ENCODE data around the gene MINAR1.

Gene MINAR1

DNA sequence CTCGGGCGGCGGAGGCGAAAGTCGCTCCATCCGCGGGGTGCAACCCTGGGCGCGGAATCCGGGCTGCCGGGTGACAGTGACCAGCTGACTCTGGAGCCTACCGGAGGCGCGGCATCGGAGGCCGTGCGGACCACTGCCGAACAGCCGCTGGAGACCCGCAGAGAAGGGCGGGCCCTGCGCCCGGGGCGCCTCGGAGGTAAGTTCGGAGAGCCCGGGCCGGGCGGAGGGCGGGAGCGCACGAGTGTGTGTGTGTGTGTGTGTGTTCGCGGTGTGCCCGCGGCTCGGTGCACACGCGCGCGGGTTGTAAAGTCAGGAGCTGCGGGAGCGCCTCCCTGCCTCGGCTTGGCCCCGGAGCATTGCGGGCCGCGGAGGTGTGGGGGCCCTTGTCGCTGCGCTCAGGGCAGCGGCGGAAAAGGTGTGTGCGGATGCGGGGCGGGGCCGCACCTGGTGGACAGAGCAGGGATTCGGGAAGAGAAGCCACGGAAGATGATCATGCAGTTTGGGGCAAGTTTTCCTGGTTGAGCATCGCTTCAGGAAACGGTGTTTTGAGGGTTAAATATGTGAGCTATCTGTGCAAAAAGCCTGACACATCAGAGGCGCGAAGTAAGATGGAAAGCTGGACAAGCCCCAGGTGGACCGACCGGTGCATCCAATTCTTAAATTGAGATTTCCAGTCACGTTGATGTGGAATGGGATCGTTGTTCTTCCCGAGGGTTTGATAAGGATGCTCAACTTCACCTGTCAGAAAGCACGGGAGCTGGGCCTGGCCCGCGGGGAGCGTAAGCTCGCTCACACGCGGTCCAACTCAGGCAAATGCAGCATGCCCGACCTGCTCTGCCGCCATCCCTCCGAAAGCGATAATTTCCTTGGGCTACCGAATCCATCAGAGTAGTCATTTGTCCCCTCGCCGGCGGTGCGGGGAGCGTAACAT, 474 bp downstream of the MINAR1 start:
- DNase-seq (ENCODE audit: low read depth) = peak; percentile 8

DNA sequence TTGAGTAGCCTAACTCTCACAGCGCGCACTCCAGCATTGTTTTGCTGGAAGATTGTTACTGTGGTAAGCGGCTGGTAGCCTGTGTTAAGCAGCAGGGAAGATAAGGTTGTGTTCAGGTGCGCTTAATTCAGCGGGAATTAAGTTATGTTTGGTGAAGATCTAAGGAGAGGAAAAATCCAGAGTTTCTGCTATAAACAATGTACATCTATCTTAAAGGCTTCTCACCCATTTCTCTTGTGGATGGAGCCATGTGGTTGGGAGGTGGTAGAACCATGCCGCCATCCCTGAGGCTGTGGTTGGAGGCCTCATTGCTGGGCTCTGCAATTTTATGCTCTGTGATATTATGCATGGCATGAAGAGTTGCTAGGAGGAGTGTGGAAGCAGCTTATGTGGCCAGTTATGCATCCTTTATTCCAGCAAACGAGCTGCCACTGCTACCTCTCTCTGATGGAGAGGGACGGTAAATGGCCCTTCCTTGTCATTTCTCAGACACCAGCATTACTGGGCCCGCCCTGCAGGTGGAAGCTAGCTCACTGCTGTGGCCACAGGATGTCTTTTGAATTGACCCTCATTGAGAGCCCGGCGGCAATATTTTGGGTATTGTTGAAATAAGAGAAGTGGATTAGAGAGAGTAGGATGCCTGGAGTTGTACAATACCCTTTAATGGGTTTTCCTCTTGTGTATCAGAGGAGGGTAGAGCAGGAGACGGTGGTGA, 1.3 kb downstream of the MINAR1 start:
- DNase-seq (ENCODE audit: low read depth) = no peak

DNA sequence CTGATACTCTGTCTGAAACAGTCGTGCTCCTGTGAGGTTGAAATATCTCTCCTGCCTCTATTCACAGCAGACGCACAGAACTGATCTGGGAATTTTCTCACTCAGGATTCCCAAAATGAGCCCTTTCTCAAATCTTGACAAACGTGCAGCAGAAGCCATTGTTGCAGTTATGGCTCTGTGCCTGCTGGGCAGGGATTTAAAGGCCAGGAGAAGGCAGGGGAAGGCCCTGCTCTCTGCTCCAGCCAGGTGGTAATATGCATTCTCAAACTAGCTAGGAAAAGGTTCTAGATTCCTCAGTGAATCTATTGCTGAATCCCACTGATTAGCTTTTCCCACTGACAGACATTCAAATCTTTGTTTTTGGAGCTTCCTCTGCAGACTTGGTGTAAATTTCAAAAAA, 2.2 kb downstream of the MINAR1 start:
- no peak for DNase-seq (ENCODE audit: low read depth)

DNA sequence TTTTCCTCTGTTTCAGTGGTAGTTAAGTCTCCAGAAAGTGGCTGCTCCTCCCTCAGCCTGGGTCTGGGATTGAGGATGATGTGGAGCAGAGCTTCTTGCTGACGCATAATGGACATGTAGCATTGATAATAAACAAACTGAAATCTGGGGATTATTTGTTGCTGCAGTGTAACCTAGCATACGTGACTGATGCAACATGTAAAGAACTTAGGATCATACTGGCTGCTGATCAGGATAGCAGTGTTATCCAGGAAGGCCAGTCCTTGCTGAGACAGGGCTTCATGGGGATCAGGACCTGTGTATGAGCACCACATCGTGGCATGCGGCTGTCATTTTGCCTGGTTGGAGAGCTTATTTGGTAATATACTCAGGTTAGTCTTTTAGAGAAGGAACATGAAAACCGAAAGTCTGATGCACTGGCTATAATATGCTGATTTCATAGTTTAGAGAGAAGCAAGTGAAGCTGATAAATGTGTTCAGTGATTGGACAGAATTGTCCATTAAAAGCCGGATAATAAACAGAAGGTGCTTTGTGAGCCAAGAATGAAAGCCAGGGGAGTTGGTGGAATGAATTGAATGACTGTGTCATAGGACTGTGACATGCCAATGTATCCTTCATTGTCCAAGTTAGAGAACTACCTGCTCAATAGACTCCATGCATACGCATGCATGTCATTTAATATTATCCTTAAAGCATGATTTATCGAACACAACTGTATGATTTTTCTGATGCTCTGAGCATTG, 4.1 kb downstream of the MINAR1 start:
- DNase-seq (ENCODE audit: low read depth) = no peak

DNA sequence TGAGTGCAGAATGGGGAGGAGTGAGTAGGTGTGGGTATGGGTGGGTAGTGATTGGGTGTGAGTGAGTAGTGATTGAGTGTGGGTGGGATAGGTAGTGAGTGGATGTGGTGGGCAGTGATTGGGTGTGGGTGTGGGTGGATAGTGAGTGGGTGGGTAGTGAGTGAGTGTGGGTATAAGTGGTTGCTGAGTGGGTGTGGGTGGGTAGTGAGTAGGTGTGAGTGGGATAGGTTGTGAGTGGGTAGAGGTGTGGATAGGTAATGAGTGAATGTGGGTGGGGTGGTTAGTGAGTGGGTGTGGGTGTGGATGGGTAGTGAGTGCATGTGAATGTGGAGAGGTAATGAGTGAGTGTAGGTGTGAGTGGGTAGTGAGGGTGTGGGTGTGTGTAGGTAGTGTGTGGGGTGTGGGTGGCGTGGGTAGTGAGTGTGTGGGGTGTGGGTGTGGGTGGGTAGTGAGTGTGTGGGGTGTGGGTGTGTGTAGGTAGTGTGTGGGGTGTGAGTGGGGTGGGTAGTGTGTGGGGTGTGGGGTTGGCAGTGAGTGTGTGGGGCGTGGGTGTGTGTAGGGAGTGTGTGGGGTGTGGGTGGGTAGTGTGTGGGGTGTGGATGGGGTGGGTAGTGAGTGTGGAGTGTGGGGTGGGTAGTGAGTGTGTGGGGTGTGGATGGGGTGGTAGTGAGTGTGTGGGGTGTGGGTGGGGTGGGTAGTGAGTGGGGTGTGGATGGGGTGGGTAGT, 5.3 kb downstream of the MINAR1 start:
- no peak for DNase-seq (ENCODE audit: low read depth)

DNA sequence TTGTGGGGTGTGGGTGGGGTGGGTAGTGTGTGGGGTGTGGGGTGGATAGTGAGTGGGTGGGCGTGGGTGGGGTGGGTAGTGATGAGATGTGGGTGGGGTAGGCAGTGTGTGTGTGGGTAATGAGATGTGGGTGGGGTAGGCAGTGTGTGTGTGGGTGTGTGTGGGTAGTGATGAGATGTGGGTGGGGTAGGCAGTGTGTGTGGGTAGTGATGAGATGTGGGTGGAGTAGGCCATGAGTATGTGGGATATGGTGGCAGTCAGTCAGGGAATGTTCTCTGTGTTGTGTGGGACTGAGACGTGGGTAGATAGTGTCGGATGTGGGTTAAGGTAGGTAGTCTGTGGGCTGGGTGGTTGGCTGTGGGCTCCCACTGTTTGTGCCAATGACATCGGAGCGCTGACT, 7.1 kb downstream of the MINAR1 start:
- no peak for DNase-seq (ENCODE audit: low read depth)

DNA sequence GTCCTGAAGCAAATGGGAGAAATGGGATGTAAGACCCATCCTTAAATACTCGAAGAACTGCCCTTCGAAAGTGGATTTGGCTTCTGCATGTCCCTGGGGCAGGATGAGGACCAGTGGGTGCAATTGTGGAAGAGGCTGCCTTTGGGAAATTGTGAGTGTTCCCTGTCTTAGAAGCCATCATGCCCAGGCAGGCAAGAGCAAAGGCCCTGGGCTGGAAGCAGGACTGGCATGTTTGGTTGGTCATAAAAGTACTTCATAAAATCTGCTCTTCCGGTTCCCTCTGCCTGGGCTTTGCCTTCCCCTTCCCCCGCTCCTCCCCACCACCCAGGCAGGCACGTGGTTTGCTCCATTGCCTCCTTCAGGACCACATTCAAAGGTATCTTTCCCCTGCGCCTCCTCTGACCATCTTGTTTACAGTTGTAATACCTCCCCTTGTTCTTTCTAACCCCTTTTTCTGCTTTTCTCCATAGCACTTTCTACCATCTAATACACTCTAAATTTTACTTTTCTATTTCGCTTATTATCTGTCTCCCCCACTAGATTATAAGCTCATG, 8.3 kb downstream of the MINAR1 start:
- DNase-seq (ENCODE audit: low read depth) = no peak

DNA sequence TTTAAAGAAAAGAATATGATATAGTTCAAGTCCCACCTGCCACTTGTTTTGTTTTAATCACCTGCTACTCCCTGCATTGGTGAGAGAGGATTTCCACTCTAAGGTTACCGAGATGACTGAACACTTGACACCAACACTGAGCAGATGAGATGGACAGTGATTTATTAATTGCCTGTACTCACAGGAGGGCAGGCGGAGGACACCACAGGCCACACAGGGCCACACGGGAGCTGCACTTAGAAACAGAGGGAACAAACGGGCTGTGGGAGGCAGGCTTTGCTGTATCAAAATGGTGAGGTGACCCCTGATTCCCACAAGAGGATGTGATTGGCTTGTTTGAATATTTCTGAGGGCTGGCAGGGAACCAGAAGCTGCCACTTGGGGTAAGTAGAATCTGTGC, 10.8 kb downstream of the MINAR1 start:
- no peak for DNase-seq (ENCODE audit: low read depth)

DNA sequence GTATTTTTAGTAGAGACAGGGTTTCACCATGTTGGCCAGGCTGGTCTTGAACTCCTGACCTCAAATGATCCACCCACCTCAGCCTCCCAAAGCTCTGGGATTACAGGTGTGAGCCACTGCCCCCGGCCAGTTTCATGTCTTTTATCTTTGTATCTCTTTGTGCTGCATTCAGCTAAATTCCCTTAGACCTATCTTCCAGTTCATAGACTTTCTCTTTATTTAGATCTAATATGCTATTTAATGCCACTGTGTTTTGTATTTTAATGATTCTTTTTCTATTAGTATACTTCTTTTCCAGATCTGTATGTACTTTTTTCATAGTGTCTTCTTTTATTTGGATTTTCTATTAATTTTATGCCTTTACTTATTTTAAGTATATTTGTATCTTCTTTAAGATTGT, 14.9 kb downstream of the MINAR1 start:
- no peak for DNase-seq (ENCODE audit: low read depth)

DNA sequence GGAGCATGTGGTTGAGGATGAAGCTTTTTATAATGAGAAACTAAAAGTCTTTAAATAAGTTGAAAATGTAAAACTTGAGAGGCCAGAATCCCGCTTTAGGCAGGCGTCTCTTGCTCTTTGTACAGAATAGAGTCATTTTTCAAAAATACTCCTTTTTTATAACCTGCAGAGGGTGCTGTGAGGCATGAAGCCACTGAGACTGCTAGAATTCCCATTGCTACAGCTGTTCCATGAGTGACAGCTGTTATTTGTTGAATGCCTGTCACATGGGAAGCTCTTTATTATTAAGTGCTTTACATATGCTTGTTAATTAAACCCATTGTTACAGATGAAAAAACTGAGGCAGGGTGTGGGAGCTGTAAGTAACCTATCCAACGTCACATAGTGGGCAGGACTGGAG, 18.5 kb downstream of the MINAR1 start:
- DNase-seq (ENCODE audit: low read depth) = peak; percentile 11

DNA sequence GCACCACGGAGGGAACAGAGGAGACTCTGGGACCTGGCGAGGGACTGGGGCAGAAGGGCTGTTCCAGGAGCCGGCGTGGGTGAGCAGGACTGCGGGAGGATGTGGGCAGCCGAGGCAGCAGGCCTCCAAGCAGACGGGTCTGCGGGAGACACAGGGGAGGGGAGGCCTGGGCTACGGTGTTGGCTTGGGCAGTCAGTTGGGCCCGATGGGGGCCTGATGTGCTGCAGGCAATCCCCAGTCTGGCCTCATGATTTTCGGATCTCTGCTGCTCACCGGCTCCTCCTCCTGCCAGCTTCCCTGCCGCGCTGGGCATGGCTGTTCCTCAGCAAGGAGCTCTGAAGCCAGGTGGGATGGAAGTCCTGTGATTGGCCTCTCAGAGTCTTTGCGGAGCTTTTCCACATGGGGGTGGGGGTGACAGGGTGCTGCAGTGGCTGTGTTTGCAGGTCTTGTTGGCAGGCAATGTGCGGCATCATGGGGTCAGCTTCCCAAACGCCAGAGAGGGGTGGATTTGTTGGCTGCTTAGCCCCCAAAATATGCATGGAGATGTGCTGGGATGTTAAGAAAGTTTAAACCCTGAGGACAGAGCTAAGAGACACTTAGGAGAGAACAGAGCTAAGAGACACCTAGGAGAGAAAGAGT, 19.3 kb downstream of the MINAR1 start:
- no peak for DNase-seq (ENCODE audit: low read depth)

DNA sequence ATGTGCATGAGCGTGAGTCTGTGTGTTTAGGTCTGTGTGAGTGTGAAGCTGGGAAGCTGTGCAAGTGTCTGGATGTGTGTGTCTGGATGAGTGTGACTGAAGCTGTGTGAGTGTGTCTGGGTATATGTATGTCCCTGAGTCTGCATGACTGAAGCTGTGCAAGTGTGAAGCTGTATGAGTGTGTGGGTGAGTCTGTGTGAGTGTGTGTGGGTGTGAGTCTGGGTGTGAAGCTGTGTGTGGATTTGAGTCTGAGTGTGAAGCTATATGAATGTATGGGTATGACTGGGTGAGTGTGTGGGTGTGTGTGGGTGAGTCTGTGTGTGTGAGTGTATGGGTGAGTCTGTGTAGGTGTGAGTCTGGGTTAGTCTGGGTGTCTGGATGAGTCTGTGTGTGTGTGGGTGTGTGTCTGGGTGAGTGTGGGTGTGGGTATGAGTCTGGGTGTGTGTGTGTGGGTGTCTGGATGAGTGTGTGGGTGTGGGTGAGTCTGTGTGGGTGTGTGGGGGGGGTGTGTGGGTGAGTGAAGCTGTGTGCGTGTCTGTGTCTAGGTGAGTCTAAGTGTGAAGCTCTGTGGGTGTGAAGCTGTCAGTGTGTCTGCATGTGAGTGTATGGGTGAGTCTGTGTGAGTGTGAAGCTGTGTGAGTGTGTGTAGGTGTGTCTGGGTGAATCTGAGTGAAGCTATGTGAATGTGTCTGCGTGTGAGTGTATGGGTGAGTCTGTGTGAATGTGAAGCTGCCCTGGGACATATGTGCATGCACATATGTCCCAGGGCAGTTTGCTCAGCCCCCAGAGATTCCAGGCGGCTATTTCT, 20.3 kb downstream of the MINAR1 start:
- no peak for DNase-seq (ENCODE audit: low read depth)

DNA sequence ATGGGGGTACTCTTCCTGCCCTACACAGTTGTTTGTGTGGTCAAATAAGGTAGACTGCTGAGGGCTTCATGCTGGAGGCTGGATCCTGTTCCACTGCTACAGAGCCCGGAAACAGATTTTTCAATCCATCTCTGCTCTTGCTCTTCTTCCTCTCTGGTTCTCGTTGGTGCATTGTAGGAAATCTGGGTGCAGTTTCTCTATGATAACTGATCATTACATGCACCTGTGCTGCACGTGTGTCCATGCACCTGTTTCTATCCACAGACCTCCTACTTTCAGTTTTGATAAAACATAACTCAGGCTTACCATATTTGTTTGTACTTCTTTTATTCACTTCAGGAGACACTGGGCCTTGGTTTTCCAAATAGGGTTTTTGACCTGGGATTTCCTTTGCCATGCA, 21.3 kb downstream of the MINAR1 start:
- no peak for DNase-seq (ENCODE audit: low read depth)

DNA sequence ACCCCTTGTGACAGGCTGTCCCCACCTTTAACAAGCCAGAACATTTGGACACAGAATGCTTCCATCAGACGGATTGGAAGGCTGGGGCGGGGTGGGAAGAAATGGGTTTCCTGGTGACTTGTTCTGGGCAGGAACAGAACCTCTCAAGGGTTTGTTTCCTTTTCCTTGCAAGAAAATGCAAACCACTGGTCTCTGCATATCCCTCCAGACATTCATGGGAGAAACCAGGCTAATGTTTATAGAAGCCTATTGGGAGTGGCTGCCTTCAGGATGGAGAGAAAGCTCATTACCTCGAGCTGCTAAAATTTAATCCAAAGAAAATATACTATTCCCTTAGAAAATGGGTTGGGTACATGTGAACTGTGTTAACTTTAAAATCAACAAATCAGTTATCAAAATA, 21.9 kb downstream of the MINAR1 start:
- DNase-seq (ENCODE audit: low read depth) = no peak

DNA sequence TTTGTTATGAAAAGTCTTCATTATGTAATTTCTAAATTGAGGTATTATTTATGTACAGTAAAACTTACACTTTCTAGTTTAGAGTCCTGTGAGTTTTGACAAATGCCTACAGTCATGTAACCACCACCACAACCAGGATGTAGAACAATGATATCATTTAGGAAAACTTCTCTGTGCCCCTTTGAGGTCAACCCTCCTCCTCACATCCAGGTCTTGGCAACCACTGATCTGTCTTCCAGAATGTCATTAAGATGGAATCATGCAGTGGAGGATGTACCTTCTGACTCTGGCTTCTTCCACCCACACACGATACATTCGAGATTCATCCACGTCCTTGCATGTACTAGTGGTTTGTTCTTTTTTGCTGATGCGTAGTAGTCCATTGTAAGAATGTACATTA, 23.2 kb downstream of the MINAR1 start:
- DNase-seq (ENCODE audit: low read depth) = no peak

DNA sequence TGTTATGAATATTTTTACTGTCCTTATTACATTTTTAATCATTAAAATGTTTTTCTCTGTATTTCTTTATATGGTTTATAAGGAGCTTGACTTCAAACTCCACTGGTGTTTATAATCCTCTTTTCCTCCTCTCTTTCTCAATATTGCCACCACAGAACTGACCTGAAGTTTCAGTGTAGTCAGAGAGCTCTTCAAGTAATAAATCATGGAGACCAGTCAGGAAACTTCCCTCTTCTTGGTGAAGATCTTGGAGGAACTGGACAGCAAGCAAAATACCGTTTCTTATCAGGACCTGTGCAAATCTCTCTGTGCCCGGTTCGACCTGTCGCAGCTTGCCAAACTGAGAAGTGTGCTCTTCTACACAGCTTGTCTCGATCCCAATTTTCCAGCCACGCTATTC, 23.8 kb downstream of the MINAR1 start:
- no peak for DNase-seq (ENCODE audit: low read depth)

DNA sequence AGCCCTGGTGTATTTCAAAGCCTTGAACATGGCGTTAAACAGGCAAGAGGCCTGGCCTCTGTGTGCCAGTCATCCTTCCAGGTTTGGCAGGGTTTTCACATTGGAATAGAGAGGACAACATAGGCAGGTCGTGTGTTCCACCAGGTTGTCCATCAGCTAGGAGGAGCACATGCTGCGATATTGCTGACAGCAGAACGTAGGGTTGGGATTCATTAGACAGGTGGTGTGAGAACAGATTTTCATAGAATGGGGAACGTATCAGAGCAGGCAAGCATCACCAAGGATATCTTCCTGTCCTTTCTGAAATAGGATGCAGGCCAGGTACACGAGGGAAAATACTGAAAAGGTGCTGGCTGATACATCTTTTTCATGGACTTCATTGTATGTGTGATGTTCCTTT, 26.4 kb downstream of the MINAR1 start:
- DNase-seq (ENCODE audit: low read depth) = no peak

DNA sequence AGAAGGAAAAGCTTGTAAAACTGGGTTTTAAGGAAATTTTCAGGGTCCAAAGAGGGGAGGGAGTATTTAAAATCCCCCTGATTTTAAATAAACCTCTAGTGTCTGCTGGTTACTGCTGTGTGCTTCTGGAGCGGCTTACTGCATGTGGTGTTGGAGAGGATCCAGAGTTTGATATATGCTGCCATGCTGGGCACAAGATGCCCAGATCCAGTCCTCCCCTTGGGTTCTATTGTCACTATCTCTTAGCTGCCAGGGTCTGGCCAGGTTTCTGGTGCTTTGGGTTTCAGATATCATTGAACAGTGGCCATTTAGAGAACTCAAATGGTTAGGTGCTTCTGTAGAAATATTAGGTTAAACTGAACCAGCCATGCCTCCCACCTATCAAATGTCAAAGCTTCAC, 27.5 kb downstream of the MINAR1 start:
- no peak for DNase-seq (ENCODE audit: low read depth)

DNA sequence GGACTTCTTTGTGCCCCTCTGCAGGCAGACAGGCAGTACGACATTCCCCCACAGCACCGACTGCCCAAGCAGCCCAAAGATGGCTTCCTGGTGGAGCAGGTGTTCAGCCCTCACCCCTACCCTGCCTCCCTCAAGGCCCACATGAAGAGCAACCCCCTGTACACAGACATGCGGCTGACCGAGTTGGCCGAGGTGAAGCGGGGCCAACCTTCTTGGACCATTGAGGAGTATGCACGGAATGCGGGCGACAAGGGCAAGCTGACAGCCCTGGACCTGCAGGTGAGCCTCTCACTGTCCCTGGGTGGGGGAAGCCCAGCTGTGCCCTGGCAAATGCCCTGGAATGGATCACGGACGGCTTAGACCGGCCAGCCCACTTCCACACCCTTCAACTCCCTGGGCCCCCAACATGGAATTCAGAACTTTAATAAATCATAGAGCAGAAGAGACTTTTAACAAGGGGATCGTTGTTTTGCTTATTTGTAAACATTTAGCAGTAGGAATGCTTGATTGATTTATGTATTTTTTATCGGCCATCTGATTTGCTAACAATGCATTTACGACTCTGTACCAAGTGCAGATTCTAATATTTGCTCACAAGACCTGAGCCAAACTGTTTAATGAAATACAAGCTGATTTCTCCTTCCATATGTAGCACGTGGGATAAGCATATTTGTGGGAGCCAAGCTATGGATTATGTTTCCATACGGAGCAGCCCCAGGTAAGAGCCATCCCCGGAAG, 31.1 kb downstream of the MINAR1 start:
- DNase-seq (ENCODE audit: low read depth) = no peak

DNA sequence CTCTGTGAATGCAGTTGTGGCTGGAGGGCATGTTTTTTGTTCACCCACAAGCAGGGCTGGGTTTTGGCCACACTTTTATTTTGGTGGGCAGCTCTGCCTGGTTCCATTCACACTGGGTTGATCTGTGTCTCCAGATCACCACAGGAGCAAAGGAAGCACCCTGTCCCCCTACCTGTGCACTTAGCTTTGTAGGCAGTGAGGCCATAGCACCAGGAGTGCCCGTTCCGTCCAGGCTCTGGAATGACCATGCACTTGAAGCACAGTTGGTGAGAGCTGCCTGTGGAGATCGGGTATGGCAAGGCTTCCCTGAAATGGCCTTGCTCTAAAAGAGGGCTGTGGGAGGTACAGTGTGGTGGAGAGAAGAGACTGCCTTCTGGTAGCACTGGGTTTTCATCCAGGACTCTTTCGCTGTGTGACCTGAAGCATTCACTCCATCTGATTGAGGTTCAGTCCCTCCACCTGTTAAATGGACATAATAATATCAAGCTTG, 31.7 kb downstream of the MINAR1 start:
- DNase-seq (ENCODE audit: low read depth) = no peak

Data from ELR (cell line).